GM12873 (cell line): ENCODE measurements around the gene GAS5.

Experiments
- TF ChIP-seq, protein P1 (sequence below): IDR thresholded peaks from 2 replicates; pipeline ENCODE4 v1.5.1; 2012; ENCODE audit warnings: low read depth, mild to moderate bottlenecking, moderate library complexity, low read length, control low read depth; ENCODE audit not compliant: insufficient read depth; ENCODE audit errors: missing control alignments

GAS5 gene

GRCh38 chr1:173853074-173853473 is 14.7 kb downstream of the GAS5 start:
- TF ChIP-seq, protein P1, sequence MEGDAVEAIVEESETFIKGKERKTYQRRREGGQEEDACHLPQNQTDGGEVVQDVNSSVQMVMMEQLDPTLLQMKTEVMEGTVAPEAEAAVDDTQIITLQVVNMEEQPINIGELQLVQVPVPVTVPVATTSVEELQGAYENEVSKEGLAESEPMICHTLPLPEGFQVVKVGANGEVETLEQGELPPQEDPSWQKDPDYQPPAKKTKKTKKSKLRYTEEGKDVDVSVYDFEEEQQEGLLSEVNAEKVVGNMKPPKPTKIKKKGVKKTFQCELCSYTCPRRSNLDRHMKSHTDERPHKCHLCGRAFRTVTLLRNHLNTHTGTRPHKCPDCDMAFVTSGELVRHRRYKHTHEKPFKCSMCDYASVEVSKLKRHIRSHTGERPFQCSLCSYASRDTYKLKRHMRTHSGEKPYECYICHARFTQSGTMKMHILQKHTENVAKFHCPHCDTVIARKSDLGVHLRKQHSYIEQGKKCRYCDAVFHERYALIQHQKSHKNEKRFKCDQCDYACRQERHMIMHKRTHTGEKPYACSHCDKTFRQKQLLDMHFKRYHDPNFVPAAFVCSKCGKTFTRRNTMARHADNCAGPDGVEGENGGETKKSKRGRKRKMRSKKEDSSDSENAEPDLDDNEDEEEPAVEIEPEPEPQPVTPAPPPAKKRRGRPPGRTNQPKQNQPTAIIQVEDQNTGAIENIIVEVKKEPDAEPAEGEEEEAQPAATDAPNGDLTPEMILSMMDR = no peak

- TF ChIP-seq, protein P1 = no peak
Observed at GRCh38 chr1:173852105-173852504, 15.7 kb downstream of the GAS5 start.

DNA sequence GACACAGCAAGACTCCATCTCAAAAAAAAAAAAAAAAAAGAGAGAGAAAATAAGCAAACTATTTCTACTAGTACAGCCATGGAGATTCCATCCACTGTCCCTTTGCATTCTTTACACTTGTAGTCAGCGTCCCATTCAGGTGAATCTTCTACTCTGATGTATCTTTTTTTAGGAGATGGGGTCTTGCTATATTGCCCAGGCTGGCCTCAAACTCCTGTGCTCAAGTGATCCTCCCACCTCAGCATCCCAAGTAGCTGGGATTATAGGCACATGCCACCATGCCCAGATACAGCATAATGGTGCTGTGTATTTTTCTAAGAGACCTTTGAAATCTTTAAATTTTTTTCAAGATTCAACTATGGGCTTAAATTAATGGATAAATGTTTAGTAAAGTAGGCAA is 35.0 kb downstream of the GAS5 start:
- TF ChIP-seq, protein P1 = no peak

DNA sequence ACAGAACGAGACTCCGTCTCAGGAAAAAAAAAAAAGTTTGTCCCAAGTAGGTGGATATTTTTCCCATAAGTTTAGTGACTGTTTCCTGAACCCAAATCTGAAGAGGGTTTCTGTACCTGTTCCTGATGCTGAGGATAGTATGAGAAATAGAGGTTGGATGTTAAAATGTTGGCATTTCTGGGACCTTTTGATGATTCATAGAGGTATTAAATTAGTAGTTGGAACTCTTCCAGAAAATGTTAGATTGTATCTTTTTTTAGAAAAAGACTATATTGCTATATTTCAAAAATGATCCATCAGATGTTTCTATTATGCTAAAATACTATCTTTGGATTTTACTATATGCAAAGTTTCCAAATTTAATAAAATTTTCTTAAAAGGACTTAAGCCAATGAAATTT is 40.2 kb downstream of the GAS5 start:
- TF ChIP-seq, protein P1 = no peak

GRCh38 chr1:173824315-173825081 is 43.3 kb downstream of the GAS5 start, which contains the start of the genes CENPL and DARS2:
TSS of gene CENPL (minus strand) at chr1:173824883. CDS start at chr1:173811299, 13,584 bp downstream.
TSS of gene DARS2 (plus strand) at chr1:173824673. CDS start at chr1:173825230, 557 bp downstream.
- TF ChIP-seq, protein P1 = no peak

DNA sequence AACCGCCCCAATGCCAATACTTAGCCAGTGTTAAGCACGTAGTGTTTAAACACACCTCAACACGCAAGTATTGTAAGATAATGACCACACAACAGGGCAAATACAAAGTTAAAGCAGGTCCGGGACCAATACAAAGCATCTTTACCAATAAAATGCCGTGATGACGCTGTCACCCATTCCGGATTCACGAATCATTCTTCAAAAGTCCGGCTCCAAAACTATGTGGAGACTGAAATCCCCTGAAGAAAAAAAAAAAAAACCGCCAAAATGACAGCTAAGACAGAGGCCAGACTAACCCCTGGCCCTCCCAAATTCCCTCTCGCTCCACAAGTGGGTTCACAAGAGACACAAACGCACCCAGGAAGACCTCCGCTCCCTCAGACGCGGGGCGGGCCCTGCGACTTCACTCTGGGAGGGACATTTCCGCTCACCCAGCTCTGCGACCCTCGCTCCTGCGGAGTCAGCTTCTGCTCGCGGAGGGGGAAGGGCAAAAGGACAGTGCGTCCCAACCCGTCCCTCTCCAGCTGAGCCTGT is 43.9 kb downstream of the GAS5 start:
- TF ChIP-seq, protein P1 = no peak

DNA sequence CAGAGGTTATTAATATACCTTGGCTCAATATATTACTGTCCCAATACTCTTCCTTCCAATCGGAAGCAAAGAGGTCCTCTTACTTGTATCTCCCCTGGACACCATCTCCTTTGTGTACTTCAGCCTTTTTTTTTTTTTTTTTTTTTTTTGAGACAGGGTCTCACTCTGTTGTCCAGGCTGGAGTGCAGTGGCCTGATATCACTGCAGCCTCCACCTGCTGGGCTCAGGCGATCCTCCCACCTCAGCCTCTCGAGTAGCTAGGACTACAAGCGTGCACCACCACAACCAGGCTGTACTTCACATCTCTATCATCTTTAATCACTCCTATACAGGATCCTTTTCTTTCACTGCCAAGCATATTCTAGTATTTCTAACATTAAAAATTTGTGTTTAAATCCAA is 46.1 kb downstream of the GAS5 start:
- TF ChIP-seq, protein P1 = no peak
